ENCODE measurements around the gene ACOXL. TPM values are rescaled to one million over a fixed set of nuclear protein-coding genes. Genes with fewer than 3 reads are reported as not detected.

Gene ACOXL
- total and polyA plus RNA-seq, 2 of the 8 experiments (the other 6 are each of a cell fraction or from before 2014, with no cell fraction given), result 11.4 to 20.6 TPM

DNA sequence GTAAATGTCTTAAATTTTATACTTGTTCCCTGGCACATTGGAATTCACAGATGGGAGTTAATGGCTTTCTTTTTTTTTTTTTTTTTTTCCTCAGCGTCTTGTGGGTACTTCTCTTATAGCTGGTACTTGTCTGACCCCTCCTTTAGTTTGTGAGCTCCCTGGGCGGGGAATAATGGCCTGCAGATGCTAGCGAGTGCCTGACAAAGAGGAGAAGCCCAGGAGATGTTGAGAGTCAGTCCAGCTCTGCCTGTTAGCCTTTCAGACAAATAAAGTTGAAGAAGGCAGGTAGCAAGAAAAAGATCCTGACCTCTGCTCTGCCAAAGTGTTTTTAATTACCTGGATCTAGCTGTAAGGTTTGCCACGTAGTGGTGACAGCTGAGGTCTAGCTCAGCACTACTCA lies 395.0 kb downstream of the ACOXL start:
- Histone ChIP-seq H2BK12ac (ENCODE audit: low read depth, low read length) (no peak overlapping the region), H4K8ac (ENCODE audit: extremely low read depth, insufficient read depth, low read length) (no peak overlapping the region), H2BK15ac (ENCODE audit: low read length) (no peak overlapping the region), H2BK120ac (replicated peaks; ENCODE audit: low read depth, low read length) (no peak overlapping the region), H3K27ac (ENCODE audit: low read depth, low read length) (no peak overlapping the region), H3K4me2 (ENCODE audit: insufficient read depth in 1 of 2, low read depth in 2 of 2, low read length in 2 of 2) (no peak overlapping the region), H3K4ac (replicated peaks; ENCODE audit: insufficient read length, low read depth, low read length) (no peak overlapping the region), H3K23me2 (ENCODE audit: low read depth, low read length) (peaks cover 7% of the 10 kb centered on the region; the same call in 1 of the 2 replicates), H3K56ac (replicated peaks; ENCODE audit: insufficient read length, low read depth, low read length) (no peak overlapping the region), H2AFZ (ENCODE audit: low read length) (no peak overlapping the region), H3K79me1 (ENCODE audit: low read depth, low read length) (peaks cover 2% of the 10 kb centered on the region; the same call in 1 of the 2 replicates), H3K9ac (replicated peaks in 1 of 4; ENCODE audit: extremely low read depth in 1 of 4, low read depth in 3 of 4, low read length in 3 of 4) (no peak overlapping the region), H3K14ac (ENCODE audit: insufficient read length) (no peak overlapping the region), H2AK5ac (ENCODE audit: low read depth, low read length) (no peak overlapping the region), H2BK5ac (ENCODE audit: low read depth, low read length) (no peak overlapping the region), H3K4me1 (replicated peaks in 1 of 4; ENCODE audit: control insufficient read depth in 3 of 4, insufficient read depth in 4 of 4, low read length in 3 of 4) (0 out of 7 replicates have a peak, but pooled peaks cover 0 to 5% (median 1%) of the 10 kb centered on the region in 4 experiments), H3K18ac (ENCODE audit: extremely low read depth, low read length) (no peak overlapping the region), H3K36me3 (ENCODE audit: control insufficient read depth in 2 of 4, insufficient read depth in 4 of 4, low read length in 3 of 4) (peaks cover 8 to 67% (median 31%) of the 10 kb centered on the region in 4 experiments), H3K9me3 (ENCODE audit: insufficient read depth in 2 of 2, low read depth in 1 of 2, low read length in 1 of 2) (no peaks in the 10 kb centered on the region), H4K91ac (replicated peaks; ENCODE audit: insufficient read length, low read length) (no peak overlapping the region), H3K23ac (ENCODE audit: insufficient read length) (no peak overlapping the region), H4K20me1 (replicated peaks in 1 of 2; ENCODE audit: control insufficient read depth in 1 of 2, insufficient read depth in 2 of 2, low read length in 2 of 2) (peaks cover 2 to 11% of the 10 kb centered on the region in 2 experiments), H3K4me3 (ENCODE audit: extremely low read depth in 1 of 4, insufficient read depth in 2 of 4, low read depth in 3 of 4, low read length in 4 of 4) (no peak overlapping the region), H4K5ac (ENCODE audit: insufficient read length, low read depth, low read length) (no peak overlapping the region), H3K79me2 (ENCODE audit: control insufficient read depth in 1 of 2, insufficient read depth in 2 of 2, low read length in 2 of 2) (peaks cover 0 to 68% of the 10 kb centered on the region in 2 experiments; a peak in 2 of 4 replicates), H3K27me3 (replicated peaks in 1 of 4; ENCODE audit: control insufficient read depth in 3 of 4, extremely low read depth in 1 of 4, insufficient read depth in 3 of 4, low read length in 3 of 4) (no peaks in the 10 kb centered on the region), H2BK20ac (ENCODE audit: low read length) (no peak overlapping the region)
- ChIA-PET CTCF (ENCODE audit: partially characterized antibody) (interaction anchor here (3.3 kb wide), 1 partner anchor 8 kb away, joined by 9 read pairs; no protein-coding TSS in a partner anchor), POLR2A (ENCODE audit: partially characterized antibody) (interaction anchor here (1.1 kb wide), 1 partner anchor 10 kb away, joined by 3 read pairs; no protein-coding TSS in a partner anchor)
- FAIRE-seq, result no peak
- 83% methylated on average over 4 of the region's 4 CpGs; no CpG with 5 or more reads in 1 of the 2 experiments for WGBS, 2 experiments (ENCODE audit: extremely low coverage in 1 of 2, insufficient coverage in 1 of 2, insufficient read length in 1 of 2, insufficient replicate concordance in 2 of 2, low coverage in 1 of 2, low lambda C conversion rate in 2 of 2, missing lambda C conversion rate in 1 of 2)
- DNase-seq (ENCODE audit: low read depth in 1 of 2, low spot score in 2 of 2), result no peak
- TF ChIP-seq, protein P1, sequence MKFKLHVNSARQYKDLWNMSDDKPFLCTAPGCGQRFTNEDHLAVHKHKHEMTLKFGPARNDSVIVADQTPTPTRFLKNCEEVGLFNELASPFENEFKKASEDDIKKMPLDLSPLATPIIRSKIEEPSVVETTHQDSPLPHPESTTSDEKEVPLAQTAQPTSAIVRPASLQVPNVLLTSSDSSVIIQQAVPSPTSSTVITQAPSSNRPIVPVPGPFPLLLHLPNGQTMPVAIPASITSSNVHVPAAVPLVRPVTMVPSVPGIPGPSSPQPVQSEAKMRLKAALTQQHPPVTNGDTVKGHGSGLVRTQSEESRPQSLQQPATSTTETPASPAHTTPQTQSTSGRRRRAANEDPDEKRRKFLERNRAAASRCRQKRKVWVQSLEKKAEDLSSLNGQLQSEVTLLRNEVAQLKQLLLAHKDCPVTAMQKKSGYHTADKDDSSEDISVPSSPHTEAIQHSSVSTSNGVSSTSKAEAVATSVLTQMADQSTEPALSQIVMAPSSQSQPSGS (IDR thresholded peaks at IDR 0.05; ENCODE audit: low read length), result no peak
- TF ChIP-seq BACH1 (IDR thresholded peaks at IDR 0.05; ENCODE audit: low read length) (no peak), POLR2AphosphoS5 (IDR thresholded peaks at IDR 0.05; ENCODE audit: low read depth, low read length) (no peak), RBBP5 (IDR thresholded peaks at IDR 0.05; ENCODE audit: borderline replicate concordance, low read depth, low read length) (no peak), FOSL1 (IDR thresholded peaks at IDR 0.05; ENCODE audit: insufficient read depth, low read depth, low read length) (no peak), EP300 (IDR thresholded peaks at IDR 0.05; ENCODE audit: borderline replicate concordance in 1 of 2, low read depth in 2 of 2, low read length in 2 of 2) (no peak), SIX5 (IDR thresholded peaks at IDR 0.05; ENCODE audit: low read depth, low read length) (no peak), KDM5A (IDR thresholded peaks at IDR 0.05; ENCODE audit: low read length) (no peak), TEAD4 (IDR thresholded peaks at IDR 0.05; ENCODE audit: low read depth, low read length) (no peak), SP4 (IDR thresholded peaks at IDR 0.05; ENCODE audit: low read length) (no peak), HDAC6 (IDR thresholded peaks at IDR 0.05; ENCODE audit: low read depth, low read length) (no peak), NANOG (IDR thresholded peaks at IDR 0.05; ENCODE audit: insufficient read depth, low read depth, low read length, poor library complexity, severe bottlenecking) (no peak)
